ENCODE data around the gene OR1B1. TPM values are rescaled to one million over a fixed set of nuclear protein-coding genes. Genes with fewer than 3 reads are reported as not detected.

OR1B1 gene
- total RNA-seq, 2 experiments from 2014 or later: 0.41 TPM; not detected in 1

Other genes with a start within 250 kb of the OR1B1 start
- gene OR1J1, start 179.7 kb downstream of the OR1B1 start, total RNA-seq: not detected
- not detected for gene OR1J2, start 146.8 kb downstream of the OR1B1 start, total RNA-seq
- not detected for gene OR1J4, start 138.5 kb downstream of the OR1B1 start, total RNA-seq
- gene OR1N1, start 130.3 kb downstream of the OR1B1 start, total RNA-seq: not detected
- gene OR1N2, start 104.5 kb downstream of the OR1B1 start, total RNA-seq: not detected
- gene OR1L8, start 74.2 kb downstream of the OR1B1 start, total RNA-seq: not detected
- gene OR1Q1, start 42.9 kb downstream of the OR1B1 start, total RNA-seq: under 1 TPM in 1 of 2 experiments, not detected in 1; 0.40 TPM
- gene OR1L1, start 4.1 kb upstream of the OR1B1 start, total RNA-seq: not detected
- not detected for gene OR1L3, start 17.5 kb upstream of the OR1B1 start, total RNA-seq
- not detected for gene OR1L4, start 66.4 kb upstream of the OR1B1 start, total RNA-seq
- not detected for gene OR1L6, start 84.7 kb upstream of the OR1B1 start, total RNA-seq
- gene OR5C1, start 131.3 kb upstream of the OR1B1 start, total RNA-seq: not detected
- gene OR1K1, start 142.5 kb upstream of the OR1B1 start, total RNA-seq: not detected
- 10 to 100 TPM; 22.0 to 29.0 TPM for gene PDCL, start 171.0 kb upstream of the OR1B1 start, total RNA-seq
- 10 to 100 TPM; 49.7 to 53.7 TPM for gene RC3H2, start 247.7 kb upstream of the OR1B1 start, total RNA-seq